Gastroesophageal sphincter (tissue), 3 donors: ENCODE measurements around the gene FAM98A.

Experiments used
- EP300 ChIP-seq: sonication (generic); formaldehyde crosslinking; IDR thresholded peaks from one replicate; pipeline ENCODE4 v1.6.1; 2017; ENCODE audit warnings: antibody characterized with exemption, mild to moderate bottlenecking
- POLR2A ChIP-seq, 2 donors: fragments of 450-650 bp; IDR thresholded peaks; one replicate each; pipeline ENCODE4 v1.6.1; 2017; ENCODE audit warnings: antibody characterized with exemption in 2 of 2, mild to moderate bottlenecking in 2 of 2, moderate library complexity in 1 of 2
- POLR2AphosphoS5 ChIP-seq: sonication (generic); formaldehyde crosslinking; IDR thresholded peaks from one replicate; pipeline ENCODE4 v1.6.1; 2017; ENCODE audit warnings: antibody characterized with exemption
- TF ChIP-seq, protein P1 (sequence below), 4 experiments: fragments of 200-600 bp in 2 of 4; fragments of 450-650 bp in 2 of 4; sonication (generic) in 1 of 4; IDR thresholded peaks; one replicate each; pipeline ENCODE4 v1.5.1; 2017 to 2019; ENCODE audit warnings: antibody characterized with exemption in 4 of 4, mild to moderate bottlenecking in 2 of 4, moderate library complexity in 2 of 4

DNA sequence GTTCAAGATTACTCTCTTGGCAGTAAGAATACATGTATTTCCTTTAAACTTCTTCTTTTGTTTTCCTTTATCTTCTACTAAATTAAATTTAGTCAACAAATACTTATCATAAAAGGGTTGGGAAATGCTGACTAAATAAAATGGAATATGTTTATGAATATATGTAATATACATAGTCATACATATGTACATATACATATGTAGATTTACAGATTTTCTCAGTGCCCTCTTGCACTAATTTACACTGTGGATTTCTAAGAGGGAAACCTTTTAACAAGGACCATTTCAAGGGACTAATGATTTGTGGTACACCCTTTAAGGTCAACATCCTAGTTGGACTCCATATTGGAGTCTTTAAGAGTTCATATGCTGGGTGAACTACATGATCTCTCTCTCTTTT, 37.2 kb downstream of the FAM98A start:
- TF ChIP-seq, protein P1, sequence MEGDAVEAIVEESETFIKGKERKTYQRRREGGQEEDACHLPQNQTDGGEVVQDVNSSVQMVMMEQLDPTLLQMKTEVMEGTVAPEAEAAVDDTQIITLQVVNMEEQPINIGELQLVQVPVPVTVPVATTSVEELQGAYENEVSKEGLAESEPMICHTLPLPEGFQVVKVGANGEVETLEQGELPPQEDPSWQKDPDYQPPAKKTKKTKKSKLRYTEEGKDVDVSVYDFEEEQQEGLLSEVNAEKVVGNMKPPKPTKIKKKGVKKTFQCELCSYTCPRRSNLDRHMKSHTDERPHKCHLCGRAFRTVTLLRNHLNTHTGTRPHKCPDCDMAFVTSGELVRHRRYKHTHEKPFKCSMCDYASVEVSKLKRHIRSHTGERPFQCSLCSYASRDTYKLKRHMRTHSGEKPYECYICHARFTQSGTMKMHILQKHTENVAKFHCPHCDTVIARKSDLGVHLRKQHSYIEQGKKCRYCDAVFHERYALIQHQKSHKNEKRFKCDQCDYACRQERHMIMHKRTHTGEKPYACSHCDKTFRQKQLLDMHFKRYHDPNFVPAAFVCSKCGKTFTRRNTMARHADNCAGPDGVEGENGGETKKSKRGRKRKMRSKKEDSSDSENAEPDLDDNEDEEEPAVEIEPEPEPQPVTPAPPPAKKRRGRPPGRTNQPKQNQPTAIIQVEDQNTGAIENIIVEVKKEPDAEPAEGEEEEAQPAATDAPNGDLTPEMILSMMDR (IDR thresholded peaks at IDR 0.05): no peak
- TF ChIP-seq POLR2AphosphoS5: no peak
- no peak for TF ChIP-seq EP300
- no peak for TF ChIP-seq POLR2A (IDR thresholded peaks at IDR 0.05)
